ENCODE results near the gene GSTCD.
"Not testable (repeated sequence)": the region's sequence is repeated elsewhere in the genome, so short reads cannot be mapped to it uniquely, and the experiment has no call there.

The GSTCD gene

GRCh38 chr4:105807496-105807895 is 98.9 kb downstream of the GSTCD start:
- DNase-seq (ENCODE audit: low read depth, low spot score): no peak

DNA sequence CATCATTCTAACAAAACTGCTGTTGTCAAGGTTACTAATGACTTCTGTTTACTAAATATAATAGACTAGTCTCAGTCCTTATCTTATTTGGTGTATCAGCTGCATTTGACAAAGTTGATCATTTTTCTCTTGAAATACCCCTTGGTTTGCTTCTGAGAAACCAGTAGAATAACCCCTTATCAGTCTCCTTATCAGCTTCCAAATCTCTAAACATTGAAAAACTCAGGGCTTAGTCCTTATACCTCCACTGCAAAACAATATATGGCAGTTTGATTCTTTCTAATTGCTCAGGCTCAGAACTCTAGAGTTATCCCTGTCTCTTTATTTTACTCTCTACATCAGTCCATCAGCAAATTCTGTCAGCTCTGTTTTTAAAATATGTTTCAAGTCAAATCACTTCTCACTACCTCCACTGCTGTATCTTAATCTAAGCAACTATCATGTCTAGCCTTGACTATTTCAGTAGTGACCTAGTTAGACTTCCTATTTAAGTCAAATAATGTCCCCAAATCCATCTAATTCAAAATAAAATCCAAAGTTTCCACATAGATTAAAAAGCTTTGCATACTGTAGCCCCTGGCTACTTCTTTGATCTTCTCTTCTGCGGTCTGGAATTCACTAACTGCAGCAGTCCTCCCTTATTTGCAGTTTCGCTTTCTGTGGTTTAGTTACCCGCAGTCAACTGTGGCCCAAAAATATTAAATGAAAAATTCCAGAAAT is 99.6 kb downstream of the GSTCD start:
- no peak for DNase-seq (ENCODE audit: low read depth, low spot score)

DNA sequence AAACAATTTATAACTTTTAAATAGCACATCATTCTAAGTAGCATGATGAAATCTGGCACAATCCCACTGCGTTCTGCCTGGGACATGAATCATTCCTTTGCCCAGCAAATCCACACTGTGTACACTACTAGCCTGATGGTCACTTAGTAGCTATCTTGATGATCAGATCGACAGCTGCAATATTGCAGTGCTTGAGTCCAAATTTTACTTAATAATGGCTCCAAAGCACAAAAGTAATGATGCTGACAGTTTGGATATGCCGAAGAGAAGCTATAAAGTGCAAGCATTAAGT is 100.1 kb downstream of the GSTCD start:
- DNase-seq (ENCODE audit: low read depth, low spot score): no peak

DNA sequence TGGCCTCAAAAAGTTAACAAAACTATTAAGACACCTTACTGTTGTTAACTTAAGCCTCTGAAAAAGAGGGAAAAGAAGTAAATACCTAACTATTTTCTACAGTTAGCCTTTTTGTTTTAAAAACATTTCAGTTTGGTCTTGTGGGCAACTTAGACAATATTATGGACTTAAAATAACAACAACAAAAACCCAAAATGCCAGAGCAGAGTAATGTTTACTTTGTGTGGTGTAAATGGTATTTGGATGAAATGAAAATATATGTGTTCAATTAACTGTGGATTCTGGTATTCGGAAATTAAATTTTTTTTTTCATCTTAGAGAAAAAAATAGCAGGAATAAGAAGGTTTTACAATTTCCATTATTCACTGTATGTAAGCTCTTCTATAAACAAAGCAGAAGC is 107.1 kb downstream of the GSTCD start:
- DNase-seq (ENCODE audit: low read depth, low spot score): no peak

DNA sequence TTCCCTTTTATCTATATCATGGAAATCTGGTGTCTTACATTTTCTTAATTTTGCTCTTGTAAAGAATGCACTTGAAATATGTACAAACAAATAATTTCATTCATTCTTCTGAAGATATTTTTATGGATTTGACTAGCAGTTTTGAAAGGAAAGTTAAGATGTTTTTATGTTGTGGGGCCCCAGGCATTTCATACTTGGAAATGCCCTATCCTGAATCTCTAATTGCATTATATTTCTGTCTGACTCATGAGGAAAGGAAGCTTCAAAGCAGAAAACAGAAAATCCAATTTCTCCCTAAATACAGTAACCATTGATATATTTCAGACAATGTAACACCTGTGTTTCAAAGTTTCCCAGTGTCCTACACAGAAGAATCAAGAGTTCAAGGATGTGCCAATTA is 113.5 kb downstream of the GSTCD start:
- no peak for DNase-seq (ENCODE audit: low read depth, low spot score)

GRCh38 chr4:105828074-105828473 is 119.5 kb downstream of the GSTCD start:
- no peak for DNase-seq (ENCODE audit: low read depth, low spot score)

- no peak for DNase-seq (ENCODE audit: low read depth, low spot score)
Observed at GRCh38 chr4:105831189-105831588, 122.6 kb downstream of the GSTCD start.

- no peak for DNase-seq (ENCODE audit: low read depth, low spot score)
Observed at GRCh38 chr4:105835177-105835576, 126.6 kb downstream of the GSTCD start.

DNA sequence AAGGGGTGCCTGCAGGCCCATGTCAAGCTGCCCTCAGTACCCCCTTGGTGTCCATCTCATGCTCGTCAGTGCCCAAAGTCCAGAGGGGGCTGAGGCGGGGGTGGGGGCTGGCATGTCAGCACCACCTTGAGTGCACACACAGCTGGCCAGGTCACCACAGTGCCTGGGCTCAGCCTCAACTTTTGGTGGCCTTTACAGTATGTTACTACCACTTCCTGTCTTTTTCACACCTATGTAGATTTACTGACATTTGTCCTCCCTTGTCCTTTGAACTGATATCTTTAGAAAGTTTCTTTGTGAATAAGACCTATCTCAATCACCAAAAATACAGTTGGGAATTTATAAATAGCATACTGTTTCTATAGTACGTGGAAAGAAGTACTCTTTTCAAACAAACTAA is 128.0 kb downstream of the GSTCD start:
- no peak for DNase-seq (ENCODE audit: low read depth, low spot score)

DNA sequence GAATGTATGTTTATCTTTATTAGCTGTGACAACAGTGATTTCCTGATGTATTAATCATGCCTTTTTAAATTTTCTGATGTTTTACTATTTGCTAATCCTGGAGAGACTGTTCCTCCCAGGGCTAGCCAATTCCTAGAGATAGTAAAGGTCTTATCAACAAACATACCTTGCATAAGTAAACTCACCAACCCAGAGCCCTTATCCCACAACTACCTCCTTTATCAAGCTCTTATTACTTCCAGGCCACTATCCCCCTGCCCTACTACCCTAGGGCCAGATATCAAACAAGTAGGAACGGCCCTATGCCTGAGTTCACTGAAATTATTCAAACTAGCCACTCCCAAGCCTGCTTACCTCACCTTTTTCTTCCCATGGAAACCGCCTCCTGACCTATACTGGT is 128.5 kb downstream of the GSTCD start:
- DNase-seq (ENCODE audit: low read depth, low spot score): no peak

GRCh38 chr4:105838082-105838481 is 129.5 kb downstream of the GSTCD start:
- DNase-seq (ENCODE audit: low read depth, low spot score): no peak

DNA sequence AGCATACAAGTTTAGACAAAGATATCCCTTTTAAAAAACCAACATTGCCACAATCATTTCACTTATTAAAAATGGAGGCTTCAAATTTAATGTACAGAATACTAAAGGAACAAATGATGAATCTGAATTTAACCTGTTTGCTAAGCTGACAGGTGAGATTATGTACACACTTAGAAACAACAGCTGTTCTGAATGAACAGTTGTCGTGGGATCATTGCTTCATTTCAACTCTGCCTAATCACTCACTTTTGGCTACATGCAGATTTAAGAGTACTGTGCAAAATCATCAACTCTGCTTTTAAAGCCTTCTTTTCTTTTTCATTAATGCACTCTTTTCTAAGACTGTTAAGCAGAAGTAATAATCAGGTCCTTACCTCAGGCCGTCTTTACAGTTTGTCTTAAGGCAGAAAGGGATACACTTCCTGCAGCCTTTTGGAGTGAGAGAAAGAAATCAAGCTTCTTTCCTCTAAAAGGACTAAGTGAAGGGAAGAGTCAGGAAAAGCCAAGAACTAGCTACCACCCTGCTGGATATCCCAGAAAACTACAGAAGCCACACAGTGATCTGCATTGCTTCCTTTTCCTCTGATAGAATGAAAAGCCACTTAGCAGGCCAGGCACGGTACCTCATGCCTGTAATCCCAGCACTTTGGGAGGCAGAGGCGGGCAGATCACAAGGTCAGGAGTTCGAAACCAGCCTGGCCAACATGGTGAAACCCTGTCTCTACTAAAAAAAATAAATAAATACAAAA is 132.0 kb downstream of the GSTCD start:
- DNase-seq (ENCODE audit: low read depth, low spot score): no peak

DNA sequence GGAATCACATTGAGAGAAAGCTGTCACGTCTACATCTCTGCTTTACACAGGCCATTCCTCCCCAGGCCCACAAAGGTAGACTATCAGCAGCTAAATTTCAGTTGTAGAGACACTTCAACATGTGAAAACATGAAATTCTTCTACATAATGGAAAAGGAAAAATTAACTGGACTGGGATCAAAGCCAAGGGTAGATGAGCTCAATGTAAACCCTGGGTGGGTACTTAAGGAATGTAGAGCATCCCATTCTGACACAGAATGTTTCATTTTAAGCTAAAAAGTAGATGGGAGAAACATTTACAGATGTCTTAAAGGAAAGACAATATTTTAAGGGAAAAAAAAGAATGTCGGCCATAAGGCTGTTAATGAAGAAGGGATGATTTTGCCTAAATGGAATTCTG is 135.4 kb downstream of the GSTCD start:
- no peak for DNase-seq (ENCODE audit: low read depth, low spot score)

- DNase-seq (ENCODE audit: low read depth, low spot score): no peak
Observed at GRCh38 chr4:105845559-105845958, 137.0 kb downstream of the GSTCD start.

GRCh38 chr4:105848359-105848758 is 139.8 kb downstream of the GSTCD start:
- not testable (repeated sequence) for DNase-seq (ENCODE audit: low read depth, low spot score)

- no peak for DNase-seq (ENCODE audit: low read depth, low spot score)
Observed at GRCh38 chr4:105851196-105851595, 142.6 kb downstream of the GSTCD start.

DNA sequence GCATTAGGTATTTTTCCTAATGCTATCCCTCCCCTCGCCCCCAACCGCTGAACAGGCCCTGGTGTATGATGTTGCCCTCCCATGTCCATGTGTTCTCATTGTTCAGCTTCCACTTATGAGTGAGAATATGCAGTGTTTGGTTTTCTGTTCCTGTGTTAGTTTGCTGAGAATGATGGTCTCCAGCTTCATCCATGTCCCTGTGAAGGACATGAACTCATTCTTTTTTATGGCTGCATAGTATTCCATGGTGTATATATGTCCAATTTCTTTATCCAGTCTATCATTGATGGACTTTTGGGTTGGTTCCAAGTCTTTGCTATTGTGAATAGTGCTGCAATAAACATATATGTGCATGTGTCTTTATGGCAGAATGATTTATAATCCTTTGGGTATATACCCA is 143.6 kb downstream of the GSTCD start:
- DNase-seq (ENCODE audit: low read depth, low spot score): not testable (repeated sequence)

DNA sequence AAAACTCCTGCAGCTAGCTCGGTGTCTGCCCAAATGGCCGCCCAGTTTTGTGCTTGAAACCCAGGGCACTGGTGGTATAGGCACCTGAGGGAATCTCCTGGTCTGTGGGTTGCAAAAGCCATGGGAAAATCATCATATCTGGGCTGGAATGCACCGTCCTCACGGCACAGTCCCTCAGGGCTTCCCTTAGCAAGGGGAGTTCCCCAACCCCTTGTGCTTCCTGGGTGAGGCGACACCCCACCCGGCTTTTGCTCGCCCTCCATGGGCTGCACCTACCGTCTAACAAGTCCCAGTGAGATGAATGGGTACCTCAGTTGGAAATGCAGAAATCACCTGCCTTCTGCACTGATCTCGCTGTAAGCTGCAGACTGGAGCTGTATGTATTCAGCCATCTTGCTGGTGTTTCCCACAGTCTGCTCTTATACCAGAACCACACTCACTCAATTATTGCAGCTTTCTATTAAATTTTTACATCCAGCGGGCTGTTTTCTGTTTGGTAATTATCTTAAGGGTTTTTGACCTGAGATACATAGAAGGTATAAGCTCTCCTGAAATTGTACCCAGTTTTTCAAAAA is 150.0 kb downstream of the GSTCD start:
- DNase-seq (ENCODE audit: low read depth, low spot score): no peak

GRCh38 chr4:105859233-105859632 is 150.6 kb downstream of the GSTCD start:
- DNase-seq (ENCODE audit: low read depth, low spot score): no peak

DNA sequence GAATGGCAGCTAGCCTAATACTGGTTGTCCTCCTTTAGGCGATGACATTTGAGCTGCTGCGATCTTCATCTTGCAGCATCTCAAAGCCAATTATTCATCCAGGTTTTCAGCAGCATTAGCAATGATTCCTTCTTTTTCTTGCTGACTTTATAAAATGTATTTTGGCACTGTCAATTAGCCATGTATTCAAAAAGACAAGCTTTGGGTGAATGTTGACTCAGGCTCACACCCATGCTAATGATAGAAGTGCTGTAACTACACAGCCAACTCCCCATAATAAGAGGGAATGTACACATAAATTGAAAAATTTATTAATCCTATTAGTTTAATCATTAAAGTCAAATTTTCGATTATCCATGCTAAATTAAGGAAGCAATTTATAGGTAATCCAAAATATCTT is 162.4 kb downstream of the GSTCD start:
- no peak for DNase-seq (ENCODE audit: low read depth, low spot score)

GRCh38 chr4:105871997-105872396 is 163.4 kb downstream of the GSTCD start:
- no peak for DNase-seq (ENCODE audit: low read depth, low spot score)

GRCh38 chr4:105875233-105875632 is 166.6 kb downstream of the GSTCD start:
- DNase-seq (ENCODE audit: low read depth, low spot score): no peak

GRCh38 chr4:105878668-105879067 is 170.1 kb downstream of the GSTCD start:
- no peak for DNase-seq (ENCODE audit: low read depth, low spot score)

Measured in activated naive CD8-positive, alpha-beta T cell treated with anti-CD3 and anti-CD28 coated beads, Interleukin-2, amount 50 U/mL, for 16 hours (primary cell).